MG63 (cell line): Measurements from ENCODE around the gene GLTPD2. TPM values are rescaled to one million over a fixed set of nuclear protein-coding genes. Genes with fewer than 3 reads are reported as not detected.
A peak's percentile ranks its signal among the peaks of the same experiment; 100 is the strongest.

Experiments
- DNase-seq: peaks from one replicate; pipeline ENCODE4 v3.0.0-alpha.2; 2020
- H3K27me3 ChIP-seq: fragments of 250-450 bp; sonication (Bioruptor Pico); 2 replicates; pipeline ENCODE4 v1.5.1; 2020; ENCODE audit warnings: mild to moderate bottlenecking, moderate library complexity
- H3K36me3 ChIP-seq: fragments of 250-450 bp; sonication (Bioruptor Pico); 2 replicates; pipeline ENCODE4 v1.5.1; 2020; ENCODE audit warnings: mild to moderate bottlenecking, moderate library complexity
- H3K4me3 ChIP-seq: fragments of 250-450 bp; sonication (Bioruptor Pico); 2 replicates; pipeline ENCODE4 v1.5.1; 2020; ENCODE audit warnings: mild to moderate bottlenecking, moderate library complexity
- H3K9me3 ChIP-seq: fragments of 250-450 bp; sonication (Bioruptor Pico); 2 replicates; pipeline ENCODE4 v1.5.1; 2020; ENCODE audit warnings: mild to moderate bottlenecking, moderate library complexity
- total RNA-seq: library from RNA; depleted of rRNA; stranded (reverse); fragments of >200 nt; shearing (Covaris generic); gene quantifications from 2 replicates; pipeline ENCODE4 v1.2.3, GENCODE V29; 2014; ENCODE audit warnings: low replicate concordance; rRNA removed

Gene GLTPD2
- total RNA-seq: not detected in 2 replicates

DNA sequence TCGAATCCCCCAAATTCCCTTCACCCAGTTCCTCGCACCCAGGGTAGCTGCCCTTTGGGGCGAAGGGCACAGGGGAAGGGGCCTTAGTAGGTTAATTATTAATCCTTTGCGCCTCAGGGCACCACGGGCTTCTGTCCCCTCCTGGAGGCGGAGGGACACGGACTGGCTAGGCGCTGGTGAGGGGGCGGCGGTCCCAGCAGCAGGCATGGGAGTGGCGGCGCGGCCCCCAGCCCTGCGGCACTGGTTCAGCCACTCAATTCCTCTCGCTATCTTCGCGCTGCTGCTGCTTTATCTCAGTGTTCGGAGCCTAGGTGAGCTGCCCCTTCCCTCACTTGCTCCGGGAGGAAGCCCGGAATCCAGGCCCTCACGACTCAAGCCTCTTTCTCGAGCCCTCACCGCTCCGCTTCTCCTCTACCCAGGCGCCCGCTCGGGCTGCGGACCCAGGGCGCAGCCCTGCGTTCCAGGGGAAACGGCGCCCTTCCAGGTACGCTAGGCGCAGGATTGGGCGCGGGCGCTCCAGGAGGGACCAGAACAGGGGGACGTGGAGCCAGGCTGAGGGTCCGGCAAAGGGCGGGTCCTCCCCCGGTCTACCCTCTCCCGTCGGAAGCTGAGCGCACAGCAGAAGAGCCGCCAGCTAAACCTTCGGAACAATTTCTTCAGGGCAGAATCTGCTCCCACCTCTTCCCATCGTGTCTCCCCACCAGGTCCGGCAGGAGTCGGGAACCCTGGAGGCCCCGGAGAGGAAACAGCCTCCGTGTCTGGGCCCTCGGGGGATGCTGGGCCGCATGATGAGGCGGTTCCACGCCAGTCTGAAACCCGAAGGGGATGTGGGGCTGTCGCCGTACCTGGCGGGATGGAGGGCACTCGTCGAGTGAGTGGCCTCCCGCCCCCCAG is at the start of gene GLTPD2:
GLTPD2 (plus strand) TSS at position 158 of the 894 bp plus-strand sequence; CDS start at position 206, 48 bp downstream.
- peak within 1 kb of the TSS; percentile 52 for H3K4me3 ChIP-seq
- no peaks in the 10 kb centered on the region for H3K36me3 ChIP-seq
- H3K27me3 ChIP-seq: no peaks in the 10 kb centered on the region
- no peak for DNase-seq
- H3K9me3 ChIP-seq: no peaks in the 10 kb centered on the region

DNA sequence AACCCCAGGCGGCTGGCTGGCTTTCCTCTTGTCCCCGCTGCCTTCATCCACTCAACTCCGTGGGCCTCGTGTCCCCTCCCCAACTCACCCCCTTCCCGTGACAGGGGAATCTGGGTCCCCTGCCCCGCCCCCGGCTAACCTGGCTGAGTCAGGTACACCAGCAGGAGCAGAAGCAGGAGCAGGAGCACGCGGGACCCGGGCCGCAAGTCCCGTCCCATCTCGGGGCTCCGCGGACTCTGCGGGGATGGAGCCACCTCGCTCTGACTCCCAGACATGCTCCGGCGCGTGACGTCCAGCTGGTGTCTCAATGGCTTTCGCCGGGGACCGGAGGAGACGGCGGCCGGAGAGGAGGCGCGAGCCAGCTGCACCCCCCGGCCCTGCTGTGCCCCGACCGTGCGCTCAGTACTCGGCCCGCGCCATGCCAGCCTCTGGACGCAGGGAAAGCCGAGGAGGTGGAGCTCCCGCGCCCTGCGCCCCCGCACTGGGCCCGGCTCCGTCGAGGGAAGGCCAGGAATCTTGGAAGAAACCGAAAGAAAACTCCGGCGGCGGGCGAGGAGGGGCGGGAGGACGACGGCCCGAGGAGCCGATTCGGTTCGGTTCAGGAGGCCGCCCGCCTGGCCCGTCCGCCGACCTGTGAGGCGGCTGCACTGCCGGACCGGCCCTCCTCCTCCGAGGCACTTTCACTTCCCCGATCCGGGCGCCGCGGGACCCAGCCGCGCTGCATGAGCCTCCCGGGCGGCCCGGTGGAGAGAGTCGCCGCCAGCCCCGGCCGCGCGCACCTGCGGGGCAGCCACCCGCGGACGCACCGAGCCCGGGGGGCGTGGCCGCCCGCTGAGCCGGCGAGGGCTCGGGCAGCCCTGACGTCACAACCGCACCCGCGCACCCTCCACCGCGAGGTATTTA is 49.4 kb upstream of the GLTPD2 start, which contains the start of the genes CXCL16 and ZMYND15:
CXCL16 (minus strand) TSS at position 807 of the 903 bp plus-strand sequence; CDS start at position 218, 589 bp downstream.
ZMYND15 (plus strand) TSS at position 712 of the 903 bp plus-strand sequence. CDS start 716 bp downstream, outside the sequence.
- H3K27me3 ChIP-seq: no peaks in the 10 kb centered on the region
- peak; percentile 56 for DNase-seq

DNA sequence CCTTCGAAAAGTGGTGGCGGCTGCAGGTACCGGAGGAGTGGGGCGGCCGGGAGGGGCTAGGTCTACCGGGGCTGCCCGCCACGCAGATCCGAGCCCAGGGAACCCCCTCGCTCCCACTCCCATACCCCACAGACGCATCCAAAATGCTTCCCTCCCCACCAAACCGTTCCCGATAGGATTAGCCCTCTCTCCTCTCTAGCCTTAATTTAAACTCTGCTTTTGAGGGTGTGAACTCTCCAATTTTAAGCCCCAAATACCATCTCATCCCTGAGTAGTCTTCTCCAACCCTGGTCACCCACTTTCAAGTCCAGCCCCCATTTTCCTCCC is 48.8 kb upstream of the GLTPD2 start:
- no peak overlapping the region for H3K4me3 ChIP-seq
- no peaks in the 10 kb centered on the region for H3K36me3 ChIP-seq
- H3K27me3 ChIP-seq: no peaks in the 10 kb centered on the region
- no peak for DNase-seq
- no peaks in the 10 kb centered on the region for H3K9me3 ChIP-seq

More for the DNA sequence above, 49.4 kb upstream of the GLTPD2 start, which contains the start of the genes CXCL16 and ZMYND15:
- no peaks in the 10 kb centered on the region for H3K36me3 ChIP-seq
- H3K9me3 ChIP-seq: no peaks in the 10 kb centered on the region
- peak within 1 kb of the TSS; percentile 58 for H3K4me3 ChIP-seq

DNA sequence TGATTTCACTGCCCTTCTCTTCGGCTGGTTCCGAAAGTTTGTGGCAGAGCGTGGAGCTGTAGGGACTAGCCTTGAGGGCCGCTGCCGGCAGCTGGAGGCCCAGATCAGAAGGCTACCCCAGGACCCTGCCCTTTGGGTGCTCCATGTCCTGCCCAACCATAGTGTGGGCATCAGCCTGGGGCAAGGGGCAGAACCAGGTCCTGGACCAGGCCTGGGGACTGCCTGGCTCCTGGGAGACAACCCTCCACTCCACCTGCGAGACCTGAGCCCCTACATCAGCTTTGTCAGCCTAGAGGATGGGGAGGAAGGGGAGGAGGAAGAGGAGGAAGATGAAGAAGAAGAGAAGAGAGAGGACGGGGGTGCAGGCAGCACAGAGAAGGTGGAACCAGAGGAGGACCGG is 48.2 kb upstream of the GLTPD2 start:
- Histone ChIP-seq H3K4me3 (no peak overlapping the region), H3K9me3 (no peaks in the 10 kb centered on the region), H3K36me3 (no peaks in the 10 kb centered on the region), H3K27me3 (no peaks in the 10 kb centered on the region)
- DNase-seq: no peak

DNA sequence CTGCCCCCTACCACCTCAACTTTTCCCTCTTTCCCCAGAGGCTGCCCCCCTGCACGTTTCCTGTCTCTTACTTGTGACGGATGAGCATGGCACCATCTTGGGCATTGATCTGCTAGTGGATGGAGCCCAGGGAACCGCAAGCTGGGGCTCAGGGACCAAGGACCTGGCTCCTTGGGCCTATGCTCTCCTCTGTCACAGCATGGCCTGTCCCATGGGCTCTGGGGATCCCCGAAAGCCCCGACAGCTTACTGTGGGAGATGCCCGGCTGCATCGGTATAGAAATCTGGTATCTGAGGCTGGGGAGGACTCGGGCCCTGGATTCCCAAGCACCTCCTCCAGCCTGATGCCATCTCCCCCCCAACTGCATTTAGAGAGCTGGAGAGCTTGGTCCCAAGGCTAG is 47.2 kb upstream of the GLTPD2 start:
- Histone ChIP-seq H3K36me3 (no peaks in the 10 kb centered on the region), H3K9me3 (no peaks in the 10 kb centered on the region), H3K4me3 (no peak overlapping the region), H3K27me3 (no peaks in the 10 kb centered on the region)
- no peak for DNase-seq

DNA sequence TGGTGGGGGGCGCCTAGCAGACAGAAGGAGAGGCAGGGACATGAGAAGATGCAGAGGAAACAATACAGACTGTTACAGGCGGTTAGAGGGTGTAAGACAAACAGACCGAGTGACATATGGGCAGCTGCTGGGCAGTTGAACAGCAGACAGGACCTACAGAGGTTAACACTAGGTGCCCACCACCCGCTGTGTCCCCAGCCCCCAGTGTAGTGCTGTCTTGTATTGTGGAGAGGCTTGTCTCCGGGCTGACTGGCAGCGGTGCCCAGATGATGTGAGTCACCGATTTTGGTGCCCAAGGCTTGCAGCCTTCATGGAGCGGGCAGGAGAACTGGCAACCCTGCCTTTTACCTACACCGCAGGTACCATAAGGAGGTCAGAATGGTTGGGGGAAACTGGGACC is 46.6 kb upstream of the GLTPD2 start:
- DNase-seq: peak; percentile 4
- H3K36me3 ChIP-seq: no peaks in the 10 kb centered on the region
- no peak overlapping the region for H3K4me3 ChIP-seq
- H3K9me3 ChIP-seq: no peaks in the 10 kb centered on the region
- no peaks in the 10 kb centered on the region for H3K27me3 ChIP-seq

DNA sequence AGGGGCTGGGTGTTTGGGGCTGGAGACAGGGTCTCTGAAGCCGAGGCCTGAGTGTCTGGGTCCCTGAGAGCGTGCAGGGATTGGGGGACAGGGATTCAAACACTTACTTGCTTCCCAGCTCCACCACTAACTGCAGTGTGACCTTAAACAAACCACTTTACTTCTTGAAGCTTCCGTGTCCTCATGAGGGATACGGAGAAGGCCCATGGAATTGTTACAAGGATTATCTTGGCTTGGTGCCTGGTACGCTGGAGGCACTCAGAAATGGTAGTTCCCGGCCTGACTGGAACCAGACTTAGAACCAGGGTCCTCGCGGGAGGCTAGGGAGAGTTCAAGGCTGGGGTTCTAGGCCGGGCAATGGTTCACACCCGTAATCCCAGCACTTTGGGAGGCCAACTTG is 46.1 kb upstream of the GLTPD2 start:
- Histone ChIP-seq H3K27me3 (no peaks in the 10 kb centered on the region), H3K4me3 (no peak overlapping the region), H3K9me3 (no peaks in the 10 kb centered on the region), H3K36me3 (no peaks in the 10 kb centered on the region)
- no peak for DNase-seq

DNA sequence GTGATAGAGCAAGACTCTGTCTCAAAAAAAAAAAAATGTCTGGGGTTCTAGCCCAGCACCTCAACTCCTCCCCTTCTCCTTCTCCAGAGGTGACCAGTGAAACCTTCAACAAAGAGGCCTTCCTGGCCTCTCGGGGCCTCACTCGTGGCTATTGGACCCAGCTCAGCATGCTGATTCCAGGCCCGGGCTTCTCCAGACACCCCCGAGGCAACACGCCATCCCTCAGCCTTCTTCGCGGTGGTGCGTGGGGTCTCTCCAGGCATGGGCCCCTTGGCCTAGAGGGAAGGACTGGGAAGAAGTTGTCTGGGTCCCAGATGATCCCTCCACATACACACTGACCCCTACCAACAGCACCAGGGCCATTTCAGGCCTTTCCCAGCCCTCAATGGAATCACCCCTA is 45.5 kb upstream of the GLTPD2 start:
- Histone ChIP-seq H3K4me3 (no peak overlapping the region), H3K9me3 (no peaks in the 10 kb centered on the region), H3K27me3 (no peaks in the 10 kb centered on the region), H3K36me3 (no peaks in the 10 kb centered on the region)
- DNase-seq: no peak

DNA sequence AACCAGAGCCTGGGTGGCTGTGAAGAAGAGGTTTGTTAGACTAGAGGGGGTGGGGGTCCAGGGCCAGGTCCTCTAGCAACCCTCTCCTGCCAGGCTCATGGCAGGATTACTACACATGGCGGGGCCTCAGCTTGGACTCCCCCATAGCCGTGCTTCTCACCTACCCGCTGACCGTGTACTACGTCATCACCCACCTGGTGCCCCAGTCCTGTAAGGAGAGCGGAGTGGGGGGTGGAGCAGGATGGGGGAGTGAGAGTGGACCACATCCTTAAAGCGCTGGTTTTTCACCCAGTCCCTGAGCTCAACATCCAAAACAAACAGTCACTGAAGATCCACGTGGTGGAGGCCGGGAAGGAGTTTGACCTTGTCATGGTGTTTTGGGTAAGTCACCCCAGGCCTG is 44.9 kb upstream of the GLTPD2 start:
- Histone ChIP-seq H3K4me3 (no peak overlapping the region), H3K36me3 (no peaks in the 10 kb centered on the region), H3K9me3 (no peaks in the 10 kb centered on the region), H3K27me3 (no peaks in the 10 kb centered on the region)
- DNase-seq: no peak

DNA sequence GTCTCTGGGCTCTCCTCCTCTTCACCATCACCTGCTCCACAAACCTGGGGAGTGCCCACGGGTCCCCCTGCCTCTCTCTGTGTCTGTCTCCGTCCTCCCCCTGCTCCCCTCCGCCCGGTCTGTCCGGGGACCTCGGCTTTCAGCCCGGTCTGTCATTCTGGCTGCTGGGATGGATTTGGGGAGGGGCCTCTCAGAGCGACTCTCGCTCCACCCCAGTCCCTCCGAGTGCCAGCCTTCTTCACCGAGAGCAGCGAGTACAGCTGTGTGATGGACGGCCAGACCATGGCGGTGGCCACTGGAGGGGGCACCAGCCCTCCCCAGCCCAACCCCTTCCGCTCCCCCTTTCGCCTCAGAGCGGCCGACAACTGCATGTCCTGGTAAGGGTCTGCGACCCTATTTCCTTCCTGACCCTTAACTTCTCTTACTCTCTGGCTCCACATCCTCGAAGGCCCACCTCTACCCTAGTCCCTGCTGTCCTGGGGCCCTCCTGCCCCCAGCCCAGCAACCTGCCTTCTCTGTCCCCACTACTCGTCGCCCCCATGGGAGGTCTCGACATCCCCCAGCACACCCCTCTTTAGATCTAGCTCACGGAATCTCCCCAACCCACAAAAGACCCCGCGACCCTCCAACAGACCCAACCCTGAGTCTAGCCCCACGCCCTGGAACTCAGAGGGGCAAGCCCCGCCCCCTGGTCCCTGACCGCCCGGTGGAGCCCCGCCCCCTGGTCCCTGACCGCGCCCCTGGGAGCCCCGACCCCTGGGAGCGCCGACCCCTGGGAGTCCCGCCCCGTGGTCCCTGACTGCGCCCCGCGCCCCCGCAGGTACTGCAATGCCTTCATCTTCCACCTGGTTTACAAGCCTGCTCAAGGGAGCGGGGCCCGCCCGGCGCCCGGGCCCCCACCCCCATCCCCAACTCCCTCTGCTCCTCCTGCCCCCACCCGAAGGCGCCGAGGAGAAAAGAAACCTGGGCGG is 43.5 kb upstream of the GLTPD2 start:
- H3K4me3 ChIP-seq: no peak overlapping the region
- no peak for DNase-seq
- no peaks in the 10 kb centered on the region for H3K36me3 ChIP-seq
- no peaks in the 10 kb centered on the region for H3K9me3 ChIP-seq
- no peaks in the 10 kb centered on the region for H3K27me3 ChIP-seq

DNA sequence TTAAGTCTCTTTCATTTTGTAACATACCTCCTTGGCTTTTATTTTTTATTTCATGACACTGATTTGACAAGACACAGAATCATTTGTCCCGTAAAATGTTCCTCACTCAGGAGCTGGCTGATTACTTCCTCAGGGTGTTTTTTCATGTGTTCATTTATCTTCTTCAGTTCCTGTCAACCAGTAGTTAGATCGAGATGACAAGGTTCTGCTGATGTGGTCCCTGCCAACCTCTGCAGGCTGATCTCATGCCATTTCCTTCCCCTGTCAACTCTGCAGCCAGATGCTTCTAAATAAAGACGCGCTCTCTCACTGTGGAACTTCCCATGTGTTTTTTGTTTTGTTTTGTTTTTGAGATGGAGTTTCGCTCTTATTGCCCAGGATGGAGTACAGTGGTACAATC is 40.9 kb upstream of the GLTPD2 start:
- Histone ChIP-seq H3K36me3 (no peaks in the 10 kb centered on the region), H3K4me3 (no peak overlapping the region), H3K27me3 (peaks cover 6% of the 10 kb centered on the region), H3K9me3 (no peaks in the 10 kb centered on the region)
- no peak for DNase-seq

DNA sequence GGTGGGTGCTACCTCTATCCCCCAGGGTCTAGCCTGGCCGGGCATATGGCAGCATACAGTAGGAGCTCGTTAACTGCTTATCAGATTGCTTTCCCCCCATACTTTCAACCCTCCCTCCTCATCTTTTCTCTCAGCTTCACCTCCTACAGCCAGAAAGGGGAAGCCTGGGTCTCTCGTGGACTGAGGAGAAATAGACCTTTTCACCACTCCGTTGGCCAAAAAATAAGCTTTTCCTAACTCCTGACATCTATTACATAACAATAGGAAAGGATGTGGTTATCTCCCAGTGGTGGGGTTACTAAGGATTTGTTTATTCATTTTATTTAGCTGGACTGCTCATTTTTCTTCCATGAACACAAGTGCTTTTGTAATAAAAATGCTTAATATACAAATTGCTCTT is 40.1 kb upstream of the GLTPD2 start:
- no peak for DNase-seq
- Histone ChIP-seq H3K27me3 (peaks cover 6% of the 10 kb centered on the region), H3K9me3 (no peaks in the 10 kb centered on the region), H3K36me3 (no peaks in the 10 kb centered on the region), H3K4me3 (no peak overlapping the region)

DNA sequence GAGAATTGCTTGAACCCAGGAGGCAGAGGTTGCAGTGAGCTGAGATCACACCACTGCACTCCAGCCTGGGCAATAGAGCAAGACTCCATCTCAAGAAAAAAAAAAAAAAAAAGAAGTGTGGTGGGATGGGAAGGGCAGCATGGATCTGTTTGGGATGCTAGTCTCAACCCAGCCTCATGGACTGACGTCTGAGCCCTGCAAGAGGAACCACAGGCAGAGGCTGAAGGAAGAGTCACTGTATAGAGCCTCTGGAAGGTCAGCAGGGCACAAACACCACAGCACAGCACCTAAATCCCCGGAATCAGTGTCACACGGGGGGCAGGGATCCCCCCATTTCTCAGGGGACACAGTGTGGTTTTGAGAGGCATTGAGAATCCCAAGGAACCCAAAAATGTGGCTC is 38.2 kb upstream of the GLTPD2 start:
- Histone ChIP-seq H3K4me3 (no peak overlapping the region), H3K9me3 (no peaks in the 10 kb centered on the region), H3K27me3 (peaks cover 15% of the 10 kb centered on the region), H3K36me3 (no peaks in the 10 kb centered on the region)
- DNase-seq: no peak

DNA sequence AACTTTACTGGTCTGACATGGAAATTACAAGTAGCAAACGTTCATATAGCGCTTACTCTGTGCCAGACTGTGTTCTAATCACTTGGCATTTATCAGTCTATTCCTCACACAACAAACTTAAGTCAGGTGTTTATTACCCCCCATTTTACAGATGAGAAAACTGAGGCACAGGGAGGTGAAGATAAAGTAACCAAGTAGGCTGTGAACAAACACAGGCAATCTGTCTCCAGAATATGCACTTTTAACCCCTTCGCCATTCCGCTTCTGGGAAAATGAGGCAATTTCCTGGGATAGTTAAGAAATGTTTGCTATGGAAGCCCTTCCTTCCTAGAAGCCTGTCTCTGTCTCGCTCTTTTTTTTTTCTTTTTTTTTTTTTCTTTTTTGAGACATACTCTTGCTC is 36.8 kb upstream of the GLTPD2 start:
- H3K27me3 ChIP-seq: peaks cover 15% of the 10 kb centered on the region
- H3K9me3 ChIP-seq: no peaks in the 10 kb centered on the region
- H3K4me3 ChIP-seq: no peak overlapping the region
- no peak for DNase-seq
- H3K36me3 ChIP-seq: no peaks in the 10 kb centered on the region

DNA sequence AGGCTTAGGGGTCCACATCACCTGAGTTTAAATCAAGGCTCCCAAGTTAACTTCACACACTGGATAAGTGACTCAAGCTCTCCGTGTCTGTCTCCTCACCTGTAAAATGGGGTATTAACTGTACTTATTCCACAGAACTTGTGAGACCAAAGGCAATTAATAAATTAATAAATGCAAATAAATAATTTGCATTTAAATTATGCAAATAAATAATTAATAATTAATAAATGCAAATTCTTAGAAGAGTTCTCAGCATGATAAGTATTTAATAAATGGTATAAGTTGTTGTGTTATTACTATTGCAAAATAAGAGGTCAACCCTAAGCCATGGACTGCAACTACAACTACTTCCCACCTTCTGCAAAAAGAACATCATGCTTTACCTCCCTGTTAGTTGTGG is 35.4 kb upstream of the GLTPD2 start:
- Histone ChIP-seq H3K9me3 (no peaks in the 10 kb centered on the region), H3K4me3 (no peak overlapping the region), H3K27me3 (peaks cover 15% of the 10 kb centered on the region), H3K36me3 (no peaks in the 10 kb centered on the region)
- no peak for DNase-seq

DNA sequence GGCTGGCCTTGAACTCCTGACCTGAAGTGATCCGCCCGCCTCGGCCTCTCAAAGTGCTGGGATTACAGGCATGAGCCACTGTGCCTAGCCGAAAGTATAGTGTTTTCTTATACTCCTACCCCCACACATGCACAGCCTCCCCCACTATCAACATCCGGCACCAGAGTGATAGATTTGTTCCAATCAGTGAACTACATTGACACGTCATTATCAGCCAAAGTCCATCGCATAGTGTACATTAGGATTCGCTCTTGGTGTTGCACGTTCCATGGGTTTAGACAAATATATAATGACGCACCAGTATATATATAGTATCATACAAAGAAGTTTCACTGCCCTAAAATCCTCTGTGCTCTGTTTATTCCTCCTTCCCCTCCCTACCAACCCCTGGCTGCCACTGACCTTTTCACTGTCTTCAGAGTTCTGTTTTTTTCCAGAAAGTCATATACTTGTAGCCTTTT is 29.0 kb upstream of the GLTPD2 start:
- no peak for DNase-seq
- no peak overlapping the region for H3K4me3 ChIP-seq
- H3K27me3 ChIP-seq: peaks cover 4% of the 10 kb centered on the region; the same call in 1 of the 2 replicates
- H3K36me3 ChIP-seq: no peaks in the 10 kb centered on the region
- no peaks in the 10 kb centered on the region for H3K9me3 ChIP-seq
